ELF-1 (cell line): ENCODE results near the gene TPD52L3.

Experiments used
- DNase-seq: peaks from one replicate; pipeline ENCODE4 v3.0.0-alpha.2; 2016; ENCODE audit warnings: low read depth, low spot score

Gene TPD52L3

DNA sequence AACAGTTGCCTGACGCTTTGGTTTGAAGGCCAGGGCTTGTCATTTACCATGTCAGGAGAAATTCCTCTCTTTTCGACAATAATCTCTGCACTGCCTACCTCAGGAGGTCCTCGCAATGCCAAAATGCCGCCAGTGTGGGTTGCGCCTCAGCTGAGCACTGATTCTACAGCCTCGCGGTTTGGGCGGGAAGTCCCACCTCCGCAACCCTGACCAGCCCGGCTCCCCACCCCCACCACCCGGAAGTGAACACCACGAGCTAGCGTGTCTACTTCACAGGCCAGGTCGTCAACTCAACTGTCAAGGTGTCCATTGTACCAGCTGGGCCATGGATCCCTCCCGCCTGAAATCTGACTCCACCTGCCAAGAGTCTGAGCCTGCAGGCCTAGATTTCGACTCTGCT, at the start of gene TPD52L3:
Gene TPD52L3 (plus strand): TSS at position 273 of the 400 bp plus-strand sequence. CDS start 221 bp downstream, outside the sequence.
- DNase-seq: no peak

DNA sequence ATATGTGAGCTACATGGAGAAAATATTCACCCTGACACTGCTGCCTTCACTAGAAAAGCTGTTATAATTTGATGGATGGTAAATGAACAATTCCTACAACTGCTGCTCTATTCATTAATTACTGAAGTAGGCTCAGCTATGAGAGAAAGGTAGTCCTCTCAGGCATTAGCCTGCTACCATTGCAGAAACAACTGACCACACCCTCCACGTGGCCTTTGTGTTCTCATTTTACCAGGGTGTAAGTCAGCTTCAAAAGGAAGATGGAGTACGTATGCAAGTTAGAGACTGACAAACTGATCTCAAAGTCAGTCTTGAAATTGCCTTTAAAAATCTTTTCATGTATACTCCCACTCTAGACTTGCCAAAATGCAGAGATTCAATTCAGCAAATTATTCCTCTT, 26.3 kb upstream of the TPD52L3 start:
- no peak for DNase-seq

DNA sequence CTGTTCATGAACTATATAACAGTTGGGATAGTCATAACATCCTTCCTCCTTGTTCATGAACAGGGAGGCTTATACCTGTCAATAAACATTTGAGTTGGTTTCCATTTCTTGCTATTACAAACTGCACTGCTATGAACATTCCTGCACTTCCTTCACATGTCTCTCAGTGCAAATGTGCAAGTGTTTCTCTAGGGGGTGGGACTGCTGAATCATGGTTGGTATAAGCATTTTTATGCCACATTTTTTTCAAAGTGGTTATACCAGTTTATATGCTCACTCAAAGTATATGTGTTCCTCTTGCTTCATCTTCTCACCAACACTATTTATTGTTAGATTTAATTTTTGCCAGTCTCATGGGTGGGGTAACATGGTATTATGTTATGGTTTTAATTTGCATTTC, 25.8 kb upstream of the TPD52L3 start:
- no peak for DNase-seq

DNA sequence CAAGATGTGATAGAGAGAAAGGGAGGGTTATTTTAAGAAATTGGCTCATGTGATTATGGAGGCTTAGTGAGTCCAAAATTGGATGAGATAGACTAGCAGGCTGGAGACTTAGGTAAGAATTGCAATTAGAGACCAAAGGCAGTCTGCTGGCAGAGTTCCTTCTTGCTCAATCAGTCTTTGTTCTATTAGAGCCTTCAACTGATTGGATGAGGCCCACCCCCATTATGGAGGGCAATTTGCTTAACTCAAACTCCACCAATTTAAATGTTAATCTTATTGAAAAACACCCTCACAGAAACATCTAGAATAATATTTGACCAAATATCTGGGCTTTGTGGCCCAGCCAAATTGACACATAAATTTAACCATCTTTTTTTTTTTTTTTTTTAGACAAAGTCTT, 23.9 kb upstream of the TPD52L3 start:
- no peak for DNase-seq

DNA sequence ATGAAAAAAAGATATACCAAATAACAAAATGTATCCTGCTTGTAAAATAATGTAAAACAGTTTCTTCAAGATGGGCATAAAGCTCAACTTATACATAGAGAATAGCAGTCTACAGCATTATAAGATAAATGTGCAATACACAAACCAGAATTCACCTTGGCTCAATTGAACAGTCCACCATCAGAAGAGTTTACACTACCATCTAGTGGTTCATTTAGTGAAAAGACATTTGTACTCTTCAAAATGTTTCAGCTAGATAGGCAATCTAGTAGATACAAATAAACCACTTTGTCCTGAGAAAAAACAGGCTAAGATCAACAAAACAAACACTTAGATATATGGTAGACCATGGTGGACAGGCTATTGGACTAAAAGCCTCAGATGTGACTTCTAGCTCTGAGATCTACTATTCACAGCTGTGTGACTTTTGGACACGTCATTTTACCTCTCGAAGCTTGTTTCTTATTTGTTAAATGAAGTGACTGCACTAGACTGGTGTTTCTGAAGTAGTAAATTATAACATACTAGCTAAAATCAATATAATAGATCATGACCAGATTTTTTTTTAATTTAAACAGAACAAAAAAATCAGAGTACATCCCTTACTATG, 22.1 kb upstream of the TPD52L3 start:
- DNase-seq: no peak

DNA sequence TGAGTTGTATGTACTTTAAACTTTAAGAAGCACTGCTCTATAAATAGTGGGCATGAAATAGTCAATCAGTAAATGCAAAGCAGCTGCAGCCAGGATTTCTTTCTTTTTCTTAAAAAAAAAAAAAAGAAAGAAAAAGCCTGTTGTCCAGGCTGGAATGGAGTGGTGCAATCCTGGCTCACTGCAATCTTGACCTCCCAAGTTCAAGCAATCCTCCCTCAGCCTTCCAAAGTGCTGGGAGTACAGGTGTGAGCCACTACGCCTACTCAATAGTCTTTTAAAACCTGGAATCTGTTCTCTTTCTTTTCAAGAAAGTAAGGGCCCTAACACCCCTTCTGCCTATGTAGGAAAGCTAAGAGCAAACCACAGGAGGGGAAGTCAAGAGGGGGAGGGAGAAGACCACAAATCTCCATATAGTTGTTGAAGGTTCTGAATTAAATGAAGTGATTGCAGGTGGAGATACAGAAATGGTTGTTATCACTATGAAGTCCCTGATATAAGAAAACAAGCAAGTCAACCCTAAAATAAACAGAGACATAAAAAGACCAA, 20.6 kb upstream of the TPD52L3 start:
- DNase-seq: no peak

DNA sequence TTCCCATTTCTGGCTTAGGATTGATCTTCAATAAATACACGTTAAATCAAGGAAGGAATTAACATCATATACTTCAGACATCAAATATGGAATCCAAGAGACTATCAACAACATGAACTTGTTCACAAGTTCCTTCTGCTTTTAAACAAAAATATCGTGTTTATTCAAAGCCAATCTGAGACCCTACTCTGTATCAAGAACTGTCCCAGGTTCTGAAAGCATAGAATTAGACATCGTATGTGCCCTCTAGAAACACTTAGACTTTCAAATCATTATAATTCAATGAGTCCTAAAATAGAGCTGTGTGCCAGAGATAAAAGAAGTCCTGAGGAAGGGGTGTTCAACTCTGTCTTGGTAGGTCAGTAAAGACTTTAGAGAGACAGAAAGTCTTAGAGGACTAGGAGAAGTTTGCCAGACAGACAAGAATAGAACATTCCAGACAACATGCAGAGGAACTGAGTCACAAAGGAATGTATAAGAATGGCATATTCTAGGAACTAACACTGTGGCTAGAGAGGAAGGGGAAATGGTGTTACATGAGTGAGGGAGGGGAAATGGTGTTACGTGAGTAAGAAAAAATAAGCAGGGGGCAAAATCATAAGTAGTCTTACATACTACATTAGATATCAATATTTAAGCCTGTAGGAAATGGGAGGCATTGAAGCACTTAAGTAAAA, 2.9 kb downstream of the TPD52L3 start:
- no peak for DNase-seq

DNA sequence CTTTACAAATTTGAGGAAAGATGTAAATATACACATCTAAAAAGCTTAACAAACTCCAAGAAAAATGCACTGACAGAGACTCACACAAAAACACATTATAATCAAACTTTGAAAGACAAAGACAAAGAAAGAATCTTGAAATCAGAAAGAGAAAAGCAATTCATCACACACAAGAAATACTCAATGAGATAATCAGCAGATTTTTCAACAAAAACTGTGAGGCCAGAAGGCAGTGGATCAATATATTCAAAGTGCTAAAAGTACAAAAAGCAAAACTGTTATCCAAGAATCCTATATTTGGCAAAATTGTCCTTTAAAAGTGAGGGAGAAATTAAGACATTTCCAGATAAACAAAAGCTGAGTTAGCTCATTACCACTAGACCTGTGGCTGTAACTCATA, 6.1 kb downstream of the TPD52L3 start:
- DNase-seq: no peak

DNA sequence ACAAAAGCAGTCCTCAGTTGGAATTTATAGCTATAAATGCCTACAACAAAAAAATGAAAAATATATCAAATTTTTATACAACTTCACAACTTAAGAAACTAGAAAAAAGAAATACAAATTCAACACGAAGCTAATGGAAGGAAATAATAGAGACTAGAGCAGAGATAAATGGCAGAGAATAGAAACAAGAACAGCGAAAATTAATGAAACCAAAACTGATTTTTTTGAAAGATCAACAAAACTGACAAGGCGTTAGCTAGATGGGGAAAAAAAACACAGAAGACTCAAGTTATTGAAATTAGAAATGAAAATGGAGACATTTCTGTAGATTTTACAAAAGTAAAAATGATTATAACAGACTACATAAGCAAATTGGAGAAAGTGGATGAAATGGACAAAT, 20.6 kb downstream of the TPD52L3 start:
- DNase-seq: no peak

DNA sequence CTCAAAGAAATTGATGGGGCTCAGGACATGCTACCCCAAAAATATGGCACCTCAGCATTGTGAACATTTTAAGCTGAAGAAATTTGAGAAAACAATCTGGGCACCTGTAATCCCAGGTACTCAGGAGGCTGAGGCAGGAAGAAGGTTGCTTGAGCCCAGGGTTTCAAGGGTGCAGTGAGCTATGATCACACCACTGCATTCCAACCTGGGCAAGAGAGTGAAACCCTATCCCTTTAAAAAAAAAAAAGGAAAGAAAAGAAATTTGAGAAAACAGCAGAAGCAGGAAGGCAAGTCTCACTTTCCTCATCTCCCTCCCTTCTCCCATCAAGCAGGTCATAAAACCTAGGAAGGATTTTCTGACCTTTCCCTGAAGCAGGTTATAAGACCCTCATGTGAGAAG, 23.6 kb downstream of the TPD52L3 start:
- no peak for DNase-seq

DNA sequence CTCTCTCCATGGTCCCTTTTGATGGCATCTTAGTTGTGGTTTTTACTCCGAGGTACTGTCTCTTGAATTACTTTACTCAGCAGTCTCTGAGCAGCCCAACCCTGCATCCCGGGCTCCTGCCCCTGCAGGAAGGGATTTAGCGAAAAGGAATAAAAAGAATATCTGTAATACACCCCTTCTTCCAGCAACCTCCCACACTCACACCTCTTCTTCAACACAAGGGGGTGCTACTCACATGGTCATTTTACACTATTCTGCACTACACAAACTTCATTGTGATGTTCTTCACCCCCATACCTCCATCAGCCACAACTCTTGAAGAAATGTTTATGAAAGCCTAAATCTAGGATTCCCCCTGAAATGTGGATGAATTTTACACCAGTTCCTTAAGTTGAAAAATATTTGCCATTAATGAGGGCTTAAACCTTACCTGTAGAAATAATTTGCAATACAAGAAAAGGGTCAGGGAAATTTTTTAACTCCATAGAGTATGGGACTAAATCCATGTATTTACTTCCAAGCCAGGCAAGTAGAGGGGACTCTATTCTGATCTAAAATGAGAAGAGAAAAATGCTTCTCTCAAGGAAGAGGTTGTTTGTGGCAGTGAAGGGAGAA, 26.0 kb downstream of the TPD52L3 start:
- peak; percentile 35 for DNase-seq

DNA sequence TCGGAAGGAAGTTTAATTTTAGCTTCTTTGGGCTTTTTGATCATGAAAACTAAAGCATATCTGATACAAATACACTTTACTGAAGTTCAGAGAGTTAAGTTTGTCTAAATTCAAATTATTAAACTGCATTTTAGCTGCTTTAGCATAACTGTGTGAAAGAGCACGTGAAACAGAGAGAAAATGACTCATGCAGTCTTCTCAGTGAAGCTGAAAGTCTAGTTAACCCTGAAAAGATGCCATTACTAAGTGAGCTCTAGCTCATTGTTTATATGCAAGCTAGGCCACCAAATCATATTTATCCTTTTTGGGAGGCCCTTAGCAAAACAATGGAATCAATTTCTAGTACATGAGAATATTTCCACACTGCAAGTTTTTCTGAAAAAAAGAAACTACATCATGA, 27.6 kb downstream of the TPD52L3 start:
- no peak for DNase-seq

DNA sequence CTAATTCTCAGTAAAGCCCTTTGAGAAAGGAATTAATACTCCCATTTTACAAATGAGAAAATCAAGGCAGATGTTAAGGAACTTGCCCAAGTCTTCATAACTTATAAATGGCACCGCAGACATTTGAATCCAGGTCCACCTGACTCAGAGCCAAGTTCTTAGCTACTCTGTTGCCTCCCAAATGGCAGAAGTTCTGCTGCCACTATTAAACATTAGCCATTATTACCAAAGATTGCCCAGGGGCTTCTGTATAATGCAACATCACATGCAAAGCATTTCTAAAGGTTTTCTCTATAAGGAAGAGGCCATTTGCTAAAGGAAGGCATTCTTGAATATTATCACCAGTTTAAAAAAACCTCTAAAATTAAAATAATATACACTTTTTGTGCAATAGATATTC, 28.3 kb downstream of the TPD52L3 start:
- no peak for DNase-seq

DNA sequence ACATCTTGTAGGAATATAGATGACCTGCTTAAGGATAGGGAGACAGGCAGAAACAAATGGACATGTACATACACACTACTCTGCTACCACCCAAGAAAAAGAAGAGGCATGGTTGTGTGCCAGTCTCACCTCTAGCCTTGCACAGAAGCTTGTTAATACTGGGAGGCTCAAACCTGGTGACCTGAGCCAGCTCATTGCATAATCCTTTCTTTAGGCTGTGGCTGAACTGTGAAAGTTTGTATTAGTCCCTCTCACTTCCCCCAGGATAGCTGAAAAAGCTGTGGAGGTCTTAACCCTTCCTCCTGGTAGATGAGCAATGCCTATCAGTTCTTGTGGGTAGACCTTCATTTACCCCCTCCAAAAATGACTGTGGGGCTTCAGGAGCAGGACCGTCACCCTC, 28.7 kb downstream of the TPD52L3 start:
- DNase-seq: no peak

DNA sequence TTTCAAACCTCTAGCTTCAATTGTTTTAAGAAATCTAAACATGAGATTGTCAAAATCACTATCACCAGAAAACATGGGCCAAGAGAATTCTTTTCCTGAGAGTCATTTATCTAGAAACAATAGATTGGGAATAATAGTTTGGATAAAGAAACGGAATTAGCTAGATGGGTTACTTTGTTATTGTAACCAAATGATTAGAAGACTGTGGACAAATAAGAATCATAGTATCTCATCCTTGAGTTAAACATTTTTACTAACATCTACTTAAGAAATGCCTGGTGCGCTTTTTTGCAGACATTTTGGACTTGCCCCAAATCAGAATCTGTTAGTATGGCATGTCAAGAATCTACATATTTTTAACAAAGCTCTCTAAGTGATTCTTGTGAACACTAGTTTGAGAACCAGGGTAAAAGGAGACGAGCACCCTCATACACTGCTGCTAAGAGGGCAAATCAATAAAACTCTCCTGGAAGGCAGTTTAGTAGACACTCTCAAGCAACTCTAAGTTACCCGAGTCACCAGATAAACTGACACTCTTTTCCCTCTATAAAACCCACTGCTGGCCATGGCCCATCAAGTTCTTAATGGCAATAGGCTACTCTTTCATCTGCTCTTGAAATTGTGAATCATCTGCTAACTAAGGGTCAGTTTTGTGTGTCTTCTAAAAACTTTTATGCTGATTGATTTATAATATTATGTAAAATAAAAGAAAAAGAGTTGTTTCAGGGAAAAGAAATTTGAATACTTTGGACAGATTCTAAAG, 39.1 kb downstream of the TPD52L3 start:
- no peak for DNase-seq

DNA sequence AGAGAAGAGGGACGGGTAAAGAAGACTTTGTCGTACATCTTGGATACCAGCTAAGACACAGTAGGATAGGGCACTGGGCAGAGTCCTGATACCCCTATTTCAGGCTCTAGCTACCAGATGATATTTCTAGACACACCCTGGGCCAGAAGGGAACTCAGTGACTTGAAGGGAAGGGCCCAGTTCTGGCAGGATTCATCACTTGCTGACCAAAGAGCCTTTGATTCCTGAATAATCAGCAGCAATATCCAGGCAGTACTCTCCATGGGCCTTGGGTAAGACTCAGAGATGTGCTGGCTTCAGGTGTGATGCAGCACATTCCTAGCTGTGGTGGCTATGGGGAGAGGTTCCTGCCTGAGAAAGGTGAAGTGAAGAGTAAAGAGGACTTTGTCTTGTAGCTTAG, 40.7 kb downstream of the TPD52L3 start:
- no peak for DNase-seq
